Measurements from ENCODE around the gene ZNF224. TPM values are rescaled to one million over a fixed set of nuclear protein-coding genes. Genes with fewer than 3 reads are reported as not detected.
"Not testable (repeated sequence)": the region's sequence is repeated elsewhere in the genome, so short reads cannot be mapped to it uniquely, and the experiment has no call there.

The ZNF224 gene
- total RNA-seq, 1 donor from 2014 or later: 34.9 TPM

DNA sequence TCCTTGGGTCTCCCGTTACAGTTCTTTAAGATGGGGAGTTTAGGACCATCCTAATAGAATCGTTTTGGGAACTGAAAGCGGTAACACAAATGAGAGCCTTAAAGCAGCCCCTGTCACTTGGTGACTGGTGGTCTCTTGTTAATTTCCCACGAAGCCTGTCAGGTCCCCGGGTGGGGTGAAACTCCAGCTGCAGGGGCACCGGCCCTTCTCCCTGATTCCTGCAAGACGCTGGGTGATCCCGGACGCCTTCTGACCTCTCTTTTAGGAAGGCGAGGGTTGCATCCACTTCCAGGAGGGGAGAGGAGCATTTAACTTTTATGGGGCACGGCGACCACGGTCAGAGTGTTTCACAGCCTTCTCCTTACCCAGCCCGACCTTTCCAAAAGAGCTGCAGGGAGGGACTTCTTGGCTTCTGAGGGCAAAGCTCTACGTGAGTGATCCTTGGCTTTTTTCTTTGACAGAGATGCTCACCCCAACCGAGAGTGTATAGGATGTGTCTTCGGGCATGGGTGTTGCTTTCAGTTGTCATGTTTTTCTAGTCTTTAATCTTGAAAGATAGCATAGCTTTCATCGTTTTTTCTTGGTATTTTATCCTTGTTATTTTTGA, 19.7 kb downstream of the ZNF224 start:
- intact Hi-C loops (cut with micrococcal nuclease): loop anchor here (1.0 to 5.0 kb wide), 11 partner anchors 19 to 386 kb away; partner anchors contain the start of genes SMG9, ZNF155, ZNF180 and ZNF222

- intact Hi-C loops (cut with micrococcal nuclease): not testable (repeated sequence)
These were observed 27.0 kb downstream of the ZNF224 start for GRCh38 chr19:44121162-44121561.

DNA sequence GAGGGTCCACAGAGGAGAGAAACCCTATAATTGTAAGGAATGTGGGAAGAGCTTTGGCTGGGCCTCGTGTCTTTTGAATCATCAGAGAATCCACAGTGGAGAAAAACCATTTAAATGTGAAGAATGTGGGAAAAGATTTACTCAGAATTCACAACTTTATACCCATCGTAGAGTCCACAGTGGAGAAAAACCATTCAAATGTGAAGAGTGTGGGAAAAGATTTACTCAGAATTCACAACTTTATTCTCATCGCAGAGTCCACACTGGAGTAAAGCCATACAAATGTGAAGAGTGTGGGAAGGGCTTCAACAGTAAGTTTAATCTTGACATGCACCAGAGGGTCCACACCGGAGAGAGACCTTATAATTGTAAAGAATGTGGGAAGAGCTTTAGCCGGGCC, 37.8 kb downstream of the ZNF224 start:
- intact Hi-C loops (cut with micrococcal nuclease): no loop called here

- intact Hi-C loops (cut with micrococcal nuclease): loop anchor here (1.0 to 2.0 kb wide), 5 partner anchors 24 to 71 kb away; partner anchors contain the start of genes ZNF224, ZNF225, ZNF226 and ZNF227
These were observed 47.3 kb downstream of the ZNF224 start, which contains the start of gene ZNF234 for GRCh38 chr19:44141191-44142058. TSS of gene ZNF234 (plus strand) at chr19:44141554. CDS start at chr19:44144633, 3,079 bp downstream.

DNA sequence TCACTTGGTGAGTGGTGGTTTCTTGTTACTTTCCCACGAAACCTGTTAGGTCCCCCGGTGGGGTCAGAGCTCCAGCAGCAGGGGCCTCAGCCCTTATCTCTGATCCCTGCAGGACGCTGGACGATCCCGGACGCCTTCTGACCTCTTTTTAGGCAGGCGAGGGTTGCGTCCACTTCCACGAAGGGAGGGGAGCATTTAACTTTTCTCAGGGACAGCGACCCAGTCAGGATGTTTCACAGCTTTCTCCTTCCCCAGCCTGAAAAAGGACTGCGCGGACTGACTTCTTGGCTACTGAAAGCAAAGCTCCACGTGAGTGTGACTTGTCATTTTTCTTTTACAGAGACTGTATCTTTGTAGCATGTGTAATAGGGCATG, 47.9 kb downstream of the ZNF224 start:
- intact Hi-C loops (cut with micrococcal nuclease): no loop called here

DNA sequence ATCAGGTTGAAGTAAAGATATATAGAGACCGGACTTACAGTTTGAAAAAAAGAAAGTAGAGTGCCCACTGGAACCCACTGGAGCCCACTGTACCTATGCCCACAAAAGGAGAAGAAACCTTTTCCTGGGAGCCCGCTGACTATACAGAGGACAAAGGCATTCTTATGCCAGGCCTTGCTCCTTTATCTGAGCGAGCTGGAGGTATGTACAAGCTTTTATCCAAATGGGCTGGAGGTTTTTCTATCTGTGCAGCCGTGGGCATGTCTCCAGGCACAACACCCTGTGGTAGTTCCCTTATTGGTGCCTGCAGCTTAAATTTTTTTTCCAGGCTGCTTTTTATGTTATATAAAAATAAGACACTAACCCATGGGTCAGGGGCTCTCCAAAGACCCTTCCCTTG, 55.6 kb downstream of the ZNF224 start:
- intact Hi-C loops (cut with micrococcal nuclease): no loop called here

DNA sequence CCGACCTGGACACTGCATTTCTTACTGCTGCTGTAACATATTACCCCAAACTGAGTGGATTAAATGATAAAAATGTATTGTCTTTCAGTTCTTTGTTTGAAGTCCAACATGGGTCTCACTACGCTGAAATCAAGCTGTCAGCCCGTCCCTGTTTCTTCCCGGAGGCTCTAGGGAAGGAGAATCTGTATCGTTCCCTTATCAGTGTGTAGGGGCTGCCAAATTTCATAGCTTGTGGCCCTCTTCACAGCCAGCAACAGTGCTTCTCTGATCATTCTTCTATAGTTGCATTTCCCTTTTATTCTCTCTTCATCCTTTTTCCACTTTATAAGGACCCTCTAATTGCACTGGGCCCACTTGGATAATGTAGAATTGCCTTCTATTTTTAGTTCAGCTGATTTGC, 57.3 kb downstream of the ZNF224 start:
- intact Hi-C loops (cut with micrococcal nuclease): no loop called here

DNA sequence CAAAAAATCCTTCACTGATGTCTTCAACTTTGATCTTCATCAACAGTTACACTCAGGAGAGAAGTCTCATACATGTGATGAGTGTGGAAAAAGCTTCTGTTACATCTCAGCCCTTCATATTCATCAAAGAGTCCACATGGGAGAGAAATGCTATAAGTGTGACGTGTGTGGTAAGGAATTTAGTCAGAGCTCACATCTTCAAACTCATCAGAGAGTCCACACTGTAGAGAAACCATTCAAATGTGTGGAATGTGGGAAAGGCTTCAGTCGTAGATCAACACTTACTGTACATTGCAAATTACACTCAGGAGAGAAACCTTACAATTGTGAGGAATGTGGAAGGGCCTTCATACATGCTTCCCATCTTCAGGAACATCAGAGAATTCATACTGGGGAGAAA, 62.3 kb downstream of the ZNF224 start:
- intact Hi-C loops (cut with micrococcal nuclease): no loop called here

Other genes starting within 250 kb of the ZNF224 start
- 0.61 and 1.4 TPM in 2 replicates for gene ZNF404, start 210.4 kb upstream of the ZNF224 start, total RNA-seq
- 17.9 and 19.9 TPM in 2 replicates for gene ZNF45, start 159.1 kb upstream of the ZNF224 start, total RNA-seq
- gene ZNF221, start 143.1 kb upstream of the ZNF224 start, total RNA-seq: 0.61 and 0.76 TPM in 2 replicates
- gene ZNF155, start 110.2 kb upstream of the ZNF224 start, total RNA-seq: 5.8 and 7.8 TPM in 2 replicates
- gene ZNF230, start 91.4 kb upstream of the ZNF224 start, total RNA-seq: 5.6 and 6.2 TPM in 2 replicates
- 2.2 and 3.7 TPM in 2 replicates for gene ZNF222, start 69.0 kb upstream of the ZNF224 start, total RNA-seq
- gene ZNF223, start 42.3 kb upstream of the ZNF224 start, total RNA-seq: not detected in 2 replicates
- 2.0 and 2.2 TPM in 2 replicates for gene ZNF284, start 22.2 kb upstream of the ZNF224 start, total RNA-seq
- 4.6 and 5.2 TPM in 2 replicates for gene ZNF225, start 19.0 kb downstream of the ZNF224 start, total RNA-seq
- 11.7 and 13.2 TPM in 2 replicates for gene ZNF234, start 47.2 kb downstream of the ZNF224 start, total RNA-seq
- 20.0 and 20.6 TPM in 2 replicates for gene ZNF226, start 70.7 kb downstream of the ZNF224 start, total RNA-seq
- 30.3 and 30.4 TPM in 2 replicates for gene ZNF227, start 118.2 kb downstream of the ZNF224 start, total RNA-seq
- gene ZNF233, start 165.5 kb downstream of the ZNF224 start, total RNA-seq: 0.37 and 0.59 TPM in 2 replicates
- gene ZNF235, start 210.7 kb downstream of the ZNF224 start, total RNA-seq: 5.8 and 6.5 TPM in 2 replicates

Data from T-helper 1 cell treated with Interleukin-12 subunit alpha and Interleukin-12 subunit beta and Interleukin-4 antibody, amounts not matched to agents 30 ng/mL and 1 ng/mL, for 36 hours (primary cell).